Stimulated activated CD8-positive, alpha-beta memory T cell treated with anti-CD3 and anti-CD28 coated beads, Interleukin-7, amount 100 ng/mL, for 4 hours (primary cell): Measurements from ENCODE around the gene DAGLB.
A peak's percentile ranks its signal among the peaks of the same experiment; 100 is the strongest.
"Not testable (repeated sequence)": the region's sequence is repeated elsewhere in the genome, so short reads cannot be mapped to it uniquely, and the experiment has no call there.

Source experiments
- DNase-seq, 2 donors: peaks; one replicate each; pipeline ENCODE4 v3.0.0-alpha.2; 2020; ENCODE audit warnings: low read depth in 2 of 2

The DAGLB gene

GRCh38 chr7:6430974-6431373, 16.8 kb downstream of the DAGLB start:
- DNase-seq, result no peak

- no peak for DNase-seq
Observed at GRCh38 chr7:6430271-6430940, 17.3 kb downstream of the DAGLB start.

GRCh38 chr7:6425948-6426347, 21.8 kb downstream of the DAGLB start:
- DNase-seq, result no peak

GRCh38 chr7:6423942-6424701, 23.6 kb downstream of the DAGLB start:
- peak in 1 of 2 donors; percentile 15 for DNase-seq

- DNase-seq, result no peak
Observed at GRCh38 chr7:6422926-6423632, 24.7 kb downstream of the DAGLB start.

GRCh38 chr7:6422095-6422494, 25.7 kb downstream of the DAGLB start:
- no peak for DNase-seq

- no peak for DNase-seq
Observed at GRCh38 chr7:6420680-6421079, 27.1 kb downstream of the DAGLB start.

- DNase-seq, result no peak
Observed at GRCh38 chr7:6419310-6419773, 28.4 kb downstream of the DAGLB start.

- DNase-seq, result no peak
Observed at GRCh38 chr7:6417408-6417807, 30.3 kb downstream of the DAGLB start.

- no peak for DNase-seq
Observed at GRCh38 chr7:6416516-6417145, 31.1 kb downstream of the DAGLB start.

GRCh38 chr7:6413637-6414036, 34.1 kb downstream of the DAGLB start:
- no peak for DNase-seq

GRCh38 chr7:6409944-6410693, 37.6 kb downstream of the DAGLB start:
- DNase-seq, result no peak

- DNase-seq, result no peak
Observed at GRCh38 chr7:6409091-6409490, 38.7 kb downstream of the DAGLB start.

- DNase-seq, result no peak
Observed at GRCh38 chr7:6407434-6407833, 40.3 kb downstream of the DAGLB start.

- no peak for DNase-seq
Observed at GRCh38 chr7:6406121-6406520, 41.6 kb downstream of the DAGLB start.

GRCh38 chr7:6403907-6404306, 43.8 kb downstream of the DAGLB start:
- DNase-seq, result no peak

- no peak for DNase-seq
Observed at GRCh38 chr7:6402741-6403140, 45.0 kb downstream of the DAGLB start.

- no peak for DNase-seq
Observed at GRCh38 chr7:6402041-6402440, 45.7 kb downstream of the DAGLB start.

- no peak for DNase-seq
Observed at GRCh38 chr7:6401536-6401935, 46.2 kb downstream of the DAGLB start.

- DNase-seq, result not testable (repeated sequence)
Observed at GRCh38 chr7:6400243-6401105, 47.3 kb downstream of the DAGLB start.
